Measurements from ENCODE around the gene CDH13.

CDH13 gene

DNA sequence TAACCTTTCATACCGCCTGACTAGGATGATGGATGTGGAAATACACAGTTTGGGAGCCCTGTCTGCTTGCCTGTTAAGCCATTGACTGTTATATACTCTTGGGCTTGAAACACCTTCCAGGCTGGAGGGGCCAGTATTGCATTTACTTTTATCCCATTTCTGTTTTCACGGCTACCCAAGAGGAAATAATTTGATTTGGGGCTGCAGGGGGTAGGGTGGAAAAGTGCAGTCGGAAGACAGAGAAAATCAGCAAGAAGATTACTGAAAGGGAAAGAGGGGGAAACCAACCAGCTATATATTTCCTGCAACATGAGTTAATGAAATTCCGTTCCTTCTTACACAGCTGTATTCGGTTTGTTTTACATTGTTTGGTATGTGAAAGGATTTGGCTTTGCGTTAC is 202.5 kb downstream of the CDH13 start:
- no peak for DNase-seq (ENCODE audit: low read depth)
- H3K9me3 ChIP-seq (ENCODE audit: control insufficient read depth, low read length), result peaks cover 5% of the 10 kb centered on the region
- no peak overlapping the region for H3K9ac ChIP-seq (ENCODE audit: low read length)
- no peaks in the 10 kb centered on the region for H3K27me3 ChIP-seq (replicated peaks; ENCODE audit: control insufficient read depth, insufficient read depth, low read length)
- H3K4me3 ChIP-seq (ENCODE audit: low read length), result no peak overlapping the region
- peaks cover 17% of the 10 kb centered on the region for H3K4me1 ChIP-seq (ENCODE audit: control insufficient read depth, insufficient read depth, low read length)
- no peaks in the 10 kb centered on the region for H3K36me3 ChIP-seq (ENCODE audit: control insufficient read depth, insufficient read depth, low read length, severe bottlenecking)

DNA sequence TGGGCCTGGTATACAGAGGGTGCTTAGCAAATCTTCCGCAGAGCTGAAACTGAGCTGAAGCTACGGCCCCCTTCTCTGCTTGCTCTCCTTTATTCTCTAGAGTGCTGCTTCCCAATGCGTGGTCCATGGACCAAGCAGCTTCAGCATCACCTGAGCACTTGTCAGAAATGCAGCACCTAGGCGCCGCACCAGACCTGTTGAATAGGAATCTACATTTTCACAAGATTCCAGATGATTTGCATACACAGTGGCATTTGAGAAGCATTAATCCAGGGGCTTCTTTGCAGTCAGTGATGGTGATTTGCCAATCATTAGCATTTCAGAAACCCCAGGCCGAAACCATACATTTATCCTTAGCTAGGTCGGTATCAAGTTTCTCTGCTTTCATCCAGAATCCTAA is 204.2 kb downstream of the CDH13 start:
- Histone ChIP-seq H3K9me3 (ENCODE audit: control insufficient read depth, low read length) (no peaks in the 10 kb centered on the region), H3K4me1 (ENCODE audit: control insufficient read depth, insufficient read depth, low read length) (peaks cover 21% of the 10 kb centered on the region), H3K36me3 (ENCODE audit: control insufficient read depth, insufficient read depth, low read length, severe bottlenecking) (no peaks in the 10 kb centered on the region), H3K4me3 (ENCODE audit: low read length) (no peak overlapping the region), H3K9ac (ENCODE audit: low read length) (no peak overlapping the region), H3K27me3 (replicated peaks; ENCODE audit: control insufficient read depth, insufficient read depth, low read length) (no peaks in the 10 kb centered on the region)
- no peak for DNase-seq (ENCODE audit: low read depth)

DNA sequence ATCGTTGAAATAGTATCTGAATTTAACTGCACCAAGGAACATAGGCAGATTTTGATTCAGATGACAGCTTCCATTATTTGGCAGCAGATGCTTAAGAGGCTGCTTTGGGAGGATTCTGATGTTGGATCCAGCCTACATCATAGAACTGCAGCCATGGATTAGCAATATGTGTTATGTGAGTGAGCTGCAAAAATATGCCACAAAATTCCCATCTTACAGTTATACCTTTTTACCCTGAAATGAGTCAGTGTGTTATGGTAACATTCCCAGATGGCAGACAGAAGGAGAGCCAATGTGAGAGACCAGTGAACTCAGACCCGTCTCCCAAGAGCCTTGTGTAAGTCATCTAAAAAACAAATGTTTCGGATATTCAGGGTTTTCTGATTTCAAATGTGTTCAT is 206.1 kb downstream of the CDH13 start:
- no peak overlapping the region for H3K4me3 ChIP-seq (ENCODE audit: low read length)
- H3K4me1 ChIP-seq (ENCODE audit: control insufficient read depth, insufficient read depth, low read length), result peaks cover 21% of the 10 kb centered on the region
- DNase-seq (ENCODE audit: low read depth), result peak; percentile 16
- no peaks in the 10 kb centered on the region for H3K36me3 ChIP-seq (ENCODE audit: control insufficient read depth, insufficient read depth, low read length, severe bottlenecking)
- H3K27me3 ChIP-seq (replicated peaks; ENCODE audit: control insufficient read depth, insufficient read depth, low read length), result no peaks in the 10 kb centered on the region
- no peak overlapping the region for H3K9ac ChIP-seq (ENCODE audit: low read length)
- H3K9me3 ChIP-seq (ENCODE audit: control insufficient read depth, low read length), result no peaks in the 10 kb centered on the region

DNA sequence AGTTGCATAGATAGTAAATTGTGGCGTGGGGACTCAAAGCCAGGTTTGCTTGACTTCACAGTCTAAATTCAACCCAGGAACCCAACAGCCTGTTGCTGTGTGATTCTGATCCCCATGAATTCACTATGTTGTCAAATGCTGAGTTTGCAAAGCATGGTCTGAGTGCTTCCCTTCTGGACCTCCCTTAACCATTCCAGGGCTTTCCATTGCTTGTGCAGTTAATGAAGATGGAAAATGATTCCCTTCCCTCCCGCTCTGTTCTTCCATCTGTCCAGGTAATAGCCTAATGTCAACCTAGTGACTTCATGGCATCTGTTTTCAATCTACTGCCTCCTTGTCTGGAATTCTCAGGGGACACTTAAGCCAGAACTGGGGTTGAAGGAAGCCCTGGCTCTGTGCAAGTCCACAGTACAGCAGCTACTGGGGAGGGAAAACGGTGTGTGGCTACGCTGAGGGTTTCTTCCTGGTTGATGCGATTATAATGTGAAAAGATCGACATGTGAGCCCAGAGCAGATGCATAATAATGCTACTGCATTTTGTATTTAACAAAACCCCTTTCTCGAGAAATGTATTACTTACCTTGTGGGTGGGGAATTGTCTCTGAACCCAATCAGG is 206.7 kb downstream of the CDH13 start:
- Histone ChIP-seq H3K4me1 (ENCODE audit: control insufficient read depth, insufficient read depth, low read length) (peaks cover 21% of the 10 kb centered on the region), H3K4me3 (ENCODE audit: low read length) (peak overlapping the region; percentile 14), H3K36me3 (ENCODE audit: control insufficient read depth, insufficient read depth, low read length, severe bottlenecking) (no peaks in the 10 kb centered on the region), H3K9me3 (ENCODE audit: control insufficient read depth, low read length) (no peaks in the 10 kb centered on the region), H3K27me3 (replicated peaks; ENCODE audit: control insufficient read depth, insufficient read depth, low read length) (no peaks in the 10 kb centered on the region), H3K9ac (ENCODE audit: low read length) (no peak overlapping the region)
- no peak for DNase-seq (ENCODE audit: low read depth)

DNA sequence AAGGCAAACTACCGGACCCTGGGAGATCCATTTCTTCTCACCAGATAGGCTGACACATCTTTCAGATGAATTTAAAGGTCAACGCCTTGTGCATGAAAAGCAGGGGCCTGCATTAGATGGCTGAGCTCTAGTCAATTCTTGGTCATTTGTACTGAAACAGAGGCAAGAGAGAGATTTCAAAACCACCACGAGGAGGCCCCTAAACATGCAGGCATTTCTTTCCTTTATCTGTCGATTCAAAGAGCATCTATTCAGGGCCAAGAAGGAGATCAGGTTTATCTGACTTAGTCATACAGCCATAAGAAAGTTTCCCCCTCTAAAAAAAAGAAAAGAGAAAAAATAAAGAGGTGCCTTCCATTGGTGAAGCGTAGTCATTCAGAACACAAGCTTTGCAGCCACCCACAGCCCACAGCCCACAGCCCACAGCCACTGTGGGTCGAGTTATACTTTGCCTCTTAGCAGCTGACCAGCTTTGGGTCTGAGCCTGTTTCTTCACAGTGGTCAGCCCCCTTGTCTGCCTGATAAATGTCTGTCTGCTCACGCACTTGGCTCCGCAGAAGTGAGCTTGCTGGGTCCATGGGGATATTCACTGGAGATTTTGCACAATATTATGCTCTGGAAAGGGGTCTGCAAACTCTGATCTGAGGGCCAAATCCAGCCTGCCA is 207.5 kb downstream of the CDH13 start:
- no peaks in the 10 kb centered on the region for H3K27me3 ChIP-seq (replicated peaks; ENCODE audit: control insufficient read depth, insufficient read depth, low read length)
- H3K9me3 ChIP-seq (ENCODE audit: control insufficient read depth, low read length), result no peaks in the 10 kb centered on the region
- H3K36me3 ChIP-seq (ENCODE audit: control insufficient read depth, insufficient read depth, low read length, severe bottlenecking), result no peaks in the 10 kb centered on the region
- peaks cover 21% of the 10 kb centered on the region for H3K4me1 ChIP-seq (ENCODE audit: control insufficient read depth, insufficient read depth, low read length)
- no peak overlapping the region for H3K4me3 ChIP-seq (ENCODE audit: low read length)
- DNase-seq (ENCODE audit: low read depth), result no peak
- H3K9ac ChIP-seq (ENCODE audit: low read length), result no peak overlapping the region

DNA sequence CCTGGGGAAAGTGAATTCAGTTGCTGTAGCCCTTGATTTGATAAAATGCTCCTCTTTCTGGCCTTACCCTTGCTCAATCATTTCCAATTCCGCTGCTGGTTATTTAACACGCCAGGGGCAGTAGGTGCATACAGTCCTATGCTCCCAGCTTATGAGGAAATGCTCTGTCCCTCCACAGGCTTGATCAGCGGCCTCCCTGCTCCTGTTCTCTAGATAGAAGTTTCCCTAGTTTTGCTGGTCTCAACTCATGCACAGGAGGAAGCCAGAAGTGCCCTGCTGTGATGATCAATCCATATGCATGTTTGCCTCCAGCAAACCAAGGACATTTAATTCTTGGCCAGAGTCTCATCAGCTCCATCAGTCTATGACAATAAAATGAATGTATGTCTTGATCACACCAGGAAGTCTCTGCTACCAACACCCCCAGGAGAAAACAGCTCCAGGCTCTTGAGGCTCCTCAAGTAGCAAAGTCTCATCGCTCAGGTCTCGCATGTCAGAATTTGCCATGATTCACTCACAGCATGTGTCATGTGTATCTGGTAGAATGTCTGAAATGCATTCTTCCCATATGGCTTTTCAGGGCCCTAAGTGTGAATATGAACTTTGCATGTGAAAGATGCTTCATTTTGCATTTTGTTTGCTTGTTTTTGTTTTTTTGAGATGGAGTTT is 208.9 kb downstream of the CDH13 start:
- no peak overlapping the region for H3K4me3 ChIP-seq (ENCODE audit: low read length)
- no peaks in the 10 kb centered on the region for H3K36me3 ChIP-seq (ENCODE audit: control insufficient read depth, insufficient read depth, low read length, severe bottlenecking)
- H3K27me3 ChIP-seq (replicated peaks; ENCODE audit: control insufficient read depth, insufficient read depth, low read length), result no peaks in the 10 kb centered on the region
- peaks cover 21% of the 10 kb centered on the region for H3K4me1 ChIP-seq (ENCODE audit: control insufficient read depth, insufficient read depth, low read length)
- no peaks in the 10 kb centered on the region for H3K9me3 ChIP-seq (ENCODE audit: control insufficient read depth, low read length)
- no peak overlapping the region for H3K9ac ChIP-seq (ENCODE audit: low read length)
- peak; percentile 5 for DNase-seq (ENCODE audit: low read depth)

DNA sequence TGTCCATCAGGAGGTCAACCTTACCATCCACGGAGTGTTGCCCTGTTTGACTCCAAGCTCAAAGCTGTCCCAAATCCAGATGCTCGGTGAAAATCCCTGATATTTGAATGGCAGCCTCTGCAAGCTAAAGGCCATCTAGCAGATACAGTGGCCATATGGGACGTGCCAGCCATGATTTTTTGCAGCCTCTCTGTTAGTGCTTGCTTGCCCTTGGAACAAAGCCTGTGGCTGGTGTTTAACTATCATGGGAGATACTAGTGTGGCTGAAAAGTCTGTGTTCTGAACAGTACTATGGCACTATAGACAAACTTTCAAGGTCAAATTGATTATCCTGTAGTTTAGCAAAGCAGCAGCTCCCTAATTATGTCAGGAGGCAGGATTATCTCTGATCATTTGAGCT is 214.3 kb downstream of the CDH13 start:
- Histone ChIP-seq H3K4me1 (ENCODE audit: control insufficient read depth, insufficient read depth, low read length) (no peaks in the 10 kb centered on the region), H3K9ac (ENCODE audit: low read length) (no peak overlapping the region), H3K4me3 (ENCODE audit: low read length) (no peak overlapping the region), H3K36me3 (ENCODE audit: control insufficient read depth, insufficient read depth, low read length, severe bottlenecking) (no peaks in the 10 kb centered on the region), H3K27me3 (replicated peaks; ENCODE audit: control insufficient read depth, insufficient read depth, low read length) (no peaks in the 10 kb centered on the region), H3K9me3 (ENCODE audit: control insufficient read depth, low read length) (peaks cover 5% of the 10 kb centered on the region)
- no peak for DNase-seq (ENCODE audit: low read depth)

DNA sequence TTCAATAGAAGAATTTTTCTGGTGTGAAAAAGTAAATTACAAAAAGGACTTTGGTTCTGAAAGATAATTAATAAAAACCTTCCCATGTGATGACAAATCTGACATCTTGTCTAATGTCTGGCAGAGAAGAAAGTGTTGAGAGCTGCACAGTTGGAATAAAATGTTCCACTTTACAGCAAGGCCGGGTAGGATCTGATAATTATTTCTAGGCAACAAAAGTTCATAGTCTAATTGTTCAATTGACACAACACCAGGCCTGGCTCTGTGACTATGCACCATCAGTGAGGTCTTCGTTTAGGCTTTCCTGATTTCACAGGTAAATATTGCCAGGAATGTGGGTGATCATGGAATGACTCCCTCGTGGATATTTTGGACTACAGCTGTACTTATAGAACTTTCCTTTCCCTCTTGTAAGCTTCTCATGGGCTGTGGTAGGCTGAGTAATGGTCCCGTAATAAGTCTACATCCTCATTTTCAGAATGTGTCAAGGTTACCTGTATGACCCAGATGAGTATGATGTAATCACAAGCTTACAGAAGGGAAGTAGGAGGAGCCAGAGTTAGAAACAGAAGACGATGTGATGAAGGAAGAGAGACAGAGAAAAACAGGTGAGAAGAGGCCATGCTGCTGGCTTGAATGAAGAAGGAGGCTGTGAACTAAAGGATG is 217.0 kb downstream of the CDH13 start:
- no peak overlapping the region for H3K4me3 ChIP-seq (ENCODE audit: low read length)
- no peak for DNase-seq (ENCODE audit: low read depth)
- H3K27me3 ChIP-seq (replicated peaks; ENCODE audit: control insufficient read depth, insufficient read depth, low read length), result no peaks in the 10 kb centered on the region
- no peaks in the 10 kb centered on the region for H3K4me1 ChIP-seq (ENCODE audit: control insufficient read depth, insufficient read depth, low read length)
- peaks cover 5% of the 10 kb centered on the region for H3K9me3 ChIP-seq (ENCODE audit: control insufficient read depth, low read length)
- no peak overlapping the region for H3K9ac ChIP-seq (ENCODE audit: low read length)
- H3K36me3 ChIP-seq (ENCODE audit: control insufficient read depth, insufficient read depth, low read length, severe bottlenecking), result no peaks in the 10 kb centered on the region

DNA sequence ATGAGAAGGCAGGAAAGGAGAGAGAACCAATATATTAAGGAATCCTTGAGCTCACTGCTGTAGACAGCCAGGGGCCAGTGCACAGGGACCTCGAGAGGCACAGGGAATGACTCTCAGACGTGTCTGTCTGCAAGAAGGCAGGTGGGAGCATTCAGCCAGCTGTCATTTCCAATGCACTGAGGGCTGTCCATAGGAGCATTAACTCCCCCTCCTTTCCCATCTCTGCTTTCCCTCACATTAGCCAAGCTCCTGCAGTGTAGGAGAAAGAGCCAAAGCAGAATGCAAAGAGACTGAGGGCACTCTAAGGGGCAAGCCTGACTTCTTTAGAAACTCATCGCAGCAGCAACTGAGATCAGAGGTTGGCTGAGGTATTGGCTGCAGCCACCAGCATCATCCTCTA is 218.3 kb downstream of the CDH13 start:
- peaks cover 5% of the 10 kb centered on the region for H3K9me3 ChIP-seq (ENCODE audit: control insufficient read depth, low read length)
- no peaks in the 10 kb centered on the region for H3K36me3 ChIP-seq (ENCODE audit: control insufficient read depth, insufficient read depth, low read length, severe bottlenecking)
- no peak for DNase-seq (ENCODE audit: low read depth)
- H3K4me1 ChIP-seq (ENCODE audit: control insufficient read depth, insufficient read depth, low read length), result no peaks in the 10 kb centered on the region
- H3K27me3 ChIP-seq (replicated peaks; ENCODE audit: control insufficient read depth, insufficient read depth, low read length), result no peaks in the 10 kb centered on the region
- H3K4me3 ChIP-seq (ENCODE audit: low read length), result no peak overlapping the region
- H3K9ac ChIP-seq (ENCODE audit: low read length), result no peak overlapping the region

DNA sequence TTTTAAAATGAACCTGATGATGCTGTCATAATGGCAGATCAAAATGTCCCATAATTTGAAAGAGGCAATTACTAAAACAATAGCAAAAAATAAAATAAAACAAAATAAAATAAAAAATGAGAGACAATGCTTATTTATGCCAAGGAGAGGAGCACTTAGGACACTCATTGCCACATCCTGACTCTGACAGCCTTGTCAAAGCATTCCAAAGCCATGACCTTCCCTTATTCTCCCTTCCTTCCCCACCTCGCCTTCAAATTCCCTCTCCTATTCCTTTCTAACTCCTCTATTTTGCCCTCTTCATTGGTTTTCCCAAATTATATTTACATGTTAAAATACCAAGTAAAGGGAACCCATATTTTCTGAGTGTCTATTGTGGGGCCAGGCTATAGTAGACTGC is 220.0 kb downstream of the CDH13 start:
- no peaks in the 10 kb centered on the region for H3K4me1 ChIP-seq (ENCODE audit: control insufficient read depth, insufficient read depth, low read length)
- DNase-seq (ENCODE audit: low read depth), result no peak
- no peaks in the 10 kb centered on the region for H3K36me3 ChIP-seq (ENCODE audit: control insufficient read depth, insufficient read depth, low read length, severe bottlenecking)
- H3K4me3 ChIP-seq (ENCODE audit: low read length), result no peak overlapping the region
- no peak overlapping the region for H3K9ac ChIP-seq (ENCODE audit: low read length)
- H3K27me3 ChIP-seq (replicated peaks; ENCODE audit: control insufficient read depth, insufficient read depth, low read length), result no peaks in the 10 kb centered on the region
- peaks cover 5% of the 10 kb centered on the region for H3K9me3 ChIP-seq (ENCODE audit: control insufficient read depth, low read length)

DNA sequence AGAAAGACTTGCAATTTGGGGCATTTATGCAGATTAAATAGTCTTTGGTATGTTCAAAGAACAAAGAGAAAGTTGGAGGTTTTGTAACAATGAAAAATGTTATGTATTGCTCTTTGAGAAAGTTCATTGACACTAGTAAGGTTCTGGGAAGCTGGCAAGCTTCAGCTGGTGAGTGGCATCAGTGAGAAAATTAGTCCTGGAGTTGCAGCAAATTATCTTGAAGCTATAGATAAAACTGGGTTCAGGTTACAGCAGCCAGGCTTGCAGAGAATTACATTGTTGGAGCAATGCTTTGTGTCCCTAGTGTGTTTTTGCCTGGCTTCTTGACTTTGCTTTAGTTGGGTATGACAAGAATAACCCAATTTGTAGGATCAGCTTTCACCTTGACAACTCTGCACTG is 221.2 kb downstream of the CDH13 start:
- Histone ChIP-seq H3K27me3 (replicated peaks; ENCODE audit: control insufficient read depth, insufficient read depth, low read length) (no peaks in the 10 kb centered on the region), H3K9ac (ENCODE audit: low read length) (no peak overlapping the region), H3K4me3 (ENCODE audit: low read length) (no peak overlapping the region), H3K36me3 (ENCODE audit: control insufficient read depth, insufficient read depth, low read length, severe bottlenecking) (no peaks in the 10 kb centered on the region), H3K9me3 (ENCODE audit: control insufficient read depth, low read length) (no peaks in the 10 kb centered on the region), H3K4me1 (ENCODE audit: control insufficient read depth, insufficient read depth, low read length) (no peaks in the 10 kb centered on the region)
- DNase-seq (ENCODE audit: low read depth), result peak; percentile 24

Data from adipocyte (in vitro differentiated cells).